ENCODE results near the gene NBEAL2.

The NBEAL2 gene

DNA sequence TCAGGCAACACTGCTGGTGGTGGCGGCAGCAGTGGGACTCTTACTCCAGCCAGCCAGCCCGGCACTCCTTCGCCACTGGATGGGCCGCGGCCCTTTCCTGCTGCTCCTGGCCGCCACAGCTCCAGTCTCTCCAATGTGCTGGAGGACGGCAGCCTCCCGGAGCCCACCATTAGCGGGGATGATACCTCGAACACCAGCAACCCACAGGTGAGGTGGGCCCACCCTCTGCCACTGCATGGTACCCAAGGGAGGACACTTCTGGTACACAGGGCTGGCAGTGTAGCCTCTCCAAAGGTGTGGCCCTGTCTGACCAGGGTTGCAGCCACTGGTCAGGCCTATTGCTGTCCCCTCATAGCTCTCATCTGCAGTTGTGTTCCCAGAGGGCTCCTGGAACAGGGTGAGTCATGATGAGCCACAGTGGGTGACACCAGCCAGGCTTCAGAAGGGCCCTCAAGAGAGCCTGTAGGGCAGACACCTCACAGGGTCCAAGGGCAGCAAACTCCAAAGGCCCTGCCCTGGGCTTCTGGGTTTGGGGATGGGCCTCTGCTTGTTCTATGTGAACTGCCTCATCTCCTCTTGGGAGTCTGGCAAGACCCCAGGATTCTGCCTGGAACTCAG is 20.8 kb downstream of the NBEAL2 start:
- DNase-seq (ENCODE audit: low read depth in 2 of 2, low spot score in 1 of 2) = no peak

DNA sequence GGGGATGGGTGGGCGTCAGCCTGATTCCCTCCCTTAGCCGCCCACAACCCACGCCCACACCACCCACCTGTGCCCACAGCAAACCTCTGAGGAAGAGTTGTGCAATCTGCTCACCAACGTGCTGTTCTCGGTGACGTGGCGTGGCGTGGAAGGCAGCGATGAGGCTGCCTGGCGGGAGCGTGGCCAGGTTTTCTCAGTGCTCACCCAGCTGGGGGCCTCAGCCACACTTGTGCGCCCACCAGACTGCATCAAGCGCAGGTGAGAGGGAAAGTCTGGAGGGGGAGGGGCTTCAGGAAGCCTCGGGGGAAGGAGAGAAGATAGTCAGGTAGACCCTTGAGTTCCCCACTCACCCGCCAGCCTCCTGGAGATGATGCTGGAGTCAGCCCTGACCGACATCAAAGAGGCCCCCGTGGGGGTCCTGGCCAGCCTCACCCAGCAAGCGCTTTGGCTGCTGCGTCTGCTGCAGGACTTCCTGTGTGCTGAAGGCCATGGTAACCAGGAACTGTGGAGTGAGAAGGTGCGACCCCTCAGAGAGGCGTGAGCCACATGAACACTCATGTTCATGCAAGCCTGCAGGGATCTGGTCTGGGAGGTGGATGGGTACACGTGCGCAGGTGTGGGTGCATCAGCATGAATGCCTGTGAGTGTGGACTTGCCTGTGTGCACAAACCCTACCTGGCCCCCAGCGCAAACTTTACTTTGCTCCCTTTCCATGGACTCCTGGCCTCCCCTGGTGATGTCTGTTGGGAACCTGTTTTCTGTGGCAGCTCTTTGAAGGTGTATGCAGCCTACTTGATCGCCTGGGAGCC is 21.7 kb downstream of the NBEAL2 start:
- DNase-seq (ENCODE audit: low read depth in 2 of 2, low spot score in 1 of 2) = no peak

DNA sequence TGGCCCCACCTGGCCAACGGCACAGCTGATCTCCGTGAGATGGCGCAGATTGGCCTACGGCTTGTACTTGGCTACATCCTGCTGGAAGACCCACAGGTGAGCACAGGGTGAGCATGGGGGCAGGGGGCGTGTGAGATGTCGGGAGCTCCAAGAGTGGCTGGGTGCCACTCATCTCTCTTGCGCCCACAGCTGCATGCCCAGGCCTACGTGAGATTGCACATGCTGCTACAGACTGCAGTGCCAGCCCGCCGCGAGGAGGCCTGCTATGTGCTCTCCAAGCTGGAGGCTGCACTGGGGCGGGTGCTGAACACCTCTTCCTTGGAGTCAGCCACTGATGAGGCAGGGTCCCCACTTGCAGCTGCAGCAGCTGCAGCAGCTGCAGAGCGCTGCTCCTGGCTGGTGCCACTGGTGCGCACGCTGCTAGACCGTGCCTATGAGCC is 22.3 kb downstream of the NBEAL2 start:
- DNase-seq (ENCODE audit: low read depth in 2 of 2, low spot score in 1 of 2) = no peak

DNA sequence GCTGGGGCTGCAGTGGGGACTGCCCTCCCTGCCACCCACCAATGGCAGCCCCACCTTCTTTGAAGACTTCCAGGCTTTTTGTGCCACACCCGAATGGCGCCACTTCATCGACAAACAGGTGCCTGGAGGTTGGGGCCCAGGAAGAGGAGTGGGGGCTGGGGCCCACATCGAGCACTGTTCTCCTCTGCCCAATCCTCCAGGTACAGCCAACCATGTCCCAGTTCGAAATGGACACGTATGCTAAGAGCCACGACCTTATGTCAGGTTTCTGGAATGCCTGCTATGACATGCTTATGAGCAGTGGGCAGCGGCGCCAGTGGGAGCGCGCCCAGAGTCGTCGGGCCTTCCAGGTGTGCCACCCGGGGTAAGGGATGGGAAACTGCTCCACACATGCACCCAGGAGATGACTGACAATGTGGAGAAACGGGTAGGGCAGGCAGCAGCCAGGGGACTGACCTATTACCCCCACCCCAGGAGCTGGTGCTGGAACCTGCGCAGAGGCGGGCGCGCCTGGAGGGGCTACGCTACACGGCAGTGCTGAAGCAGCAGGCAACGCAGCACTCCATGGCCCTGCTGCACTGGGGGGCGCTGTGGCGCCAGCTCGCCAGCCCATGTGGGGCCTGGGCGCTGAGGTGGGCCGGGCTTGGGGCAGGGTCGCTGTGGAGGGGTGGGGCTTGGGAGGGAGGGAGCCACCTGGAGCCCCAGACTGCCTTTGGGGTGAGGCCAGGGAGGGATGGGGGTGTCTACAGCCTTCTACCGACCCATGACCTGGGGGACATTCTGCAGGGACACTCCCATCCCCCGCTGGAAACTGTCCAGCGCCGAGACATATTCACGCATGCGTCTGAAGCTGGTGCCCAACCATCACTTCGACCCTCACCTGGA is 22.9 kb downstream of the NBEAL2 start:
- no peak for DNase-seq (ENCODE audit: low read depth in 2 of 2, low spot score in 1 of 2)

DNA sequence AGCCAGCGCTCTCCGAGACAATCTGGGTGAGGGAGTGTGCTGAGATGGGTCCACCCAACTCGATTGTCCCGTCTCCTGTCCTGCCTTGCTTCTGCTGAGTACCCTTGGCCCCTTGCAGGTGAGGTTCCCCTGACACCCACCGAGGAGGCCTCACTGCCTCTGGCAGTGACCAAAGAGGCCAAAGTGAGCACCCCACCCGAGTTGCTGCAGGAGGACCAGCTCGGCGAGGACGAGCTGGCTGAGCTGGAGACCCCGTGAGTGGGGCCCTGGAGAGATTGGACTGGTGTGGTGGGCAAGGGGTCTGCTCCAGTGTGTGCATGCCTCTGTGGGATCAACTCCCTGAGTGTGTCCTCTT is 23.6 kb downstream of the NBEAL2 start:
- DNase-seq (ENCODE audit: low read depth in 2 of 2, low spot score in 1 of 2) = no peak

DNA sequence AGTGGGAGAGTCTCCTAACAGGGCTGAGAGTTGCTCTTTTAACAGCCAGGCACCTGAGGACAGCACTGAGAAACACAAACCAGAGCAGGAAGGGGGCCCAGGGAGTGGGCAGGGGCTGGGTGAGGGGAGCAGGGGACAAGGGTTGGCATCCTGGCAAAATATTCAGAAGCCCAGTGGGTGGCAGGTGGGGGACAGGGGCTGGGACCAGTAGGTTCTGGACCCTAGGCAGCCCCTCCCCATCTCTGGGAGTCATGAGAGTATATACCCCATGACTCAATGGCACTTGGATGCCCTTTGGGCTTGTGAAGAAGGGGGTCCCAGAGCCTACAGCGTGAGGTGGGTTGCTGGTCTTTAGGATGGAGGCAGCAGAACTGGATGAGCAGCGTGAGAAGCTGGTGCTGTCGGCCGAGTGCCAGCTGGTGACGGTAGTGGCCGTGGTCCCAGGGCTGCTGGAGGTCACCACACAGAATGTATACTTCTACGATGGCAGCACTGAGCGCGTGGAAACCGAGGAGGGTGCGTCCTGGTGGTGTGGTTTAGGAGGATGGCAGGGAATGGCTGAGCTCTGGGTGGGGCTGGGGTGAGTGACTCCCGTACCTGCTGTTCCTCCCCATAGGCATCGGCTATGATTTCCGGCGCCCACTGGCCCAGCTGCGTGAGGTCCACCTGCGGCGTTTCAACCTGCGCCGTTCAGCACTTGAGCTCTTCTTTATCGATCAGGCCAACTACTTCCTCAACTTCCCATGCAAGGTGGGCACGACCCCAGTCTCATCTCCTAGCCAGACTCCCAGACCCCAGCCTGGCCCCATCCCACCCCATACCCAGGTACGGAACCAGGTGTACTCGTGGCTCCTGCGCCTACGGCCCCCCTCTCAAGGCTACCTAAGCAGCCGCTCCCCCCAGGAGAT is 24.2 kb downstream of the NBEAL2 start:
- no peak for DNase-seq (ENCODE audit: low read depth in 2 of 2, low spot score in 1 of 2)

DNA sequence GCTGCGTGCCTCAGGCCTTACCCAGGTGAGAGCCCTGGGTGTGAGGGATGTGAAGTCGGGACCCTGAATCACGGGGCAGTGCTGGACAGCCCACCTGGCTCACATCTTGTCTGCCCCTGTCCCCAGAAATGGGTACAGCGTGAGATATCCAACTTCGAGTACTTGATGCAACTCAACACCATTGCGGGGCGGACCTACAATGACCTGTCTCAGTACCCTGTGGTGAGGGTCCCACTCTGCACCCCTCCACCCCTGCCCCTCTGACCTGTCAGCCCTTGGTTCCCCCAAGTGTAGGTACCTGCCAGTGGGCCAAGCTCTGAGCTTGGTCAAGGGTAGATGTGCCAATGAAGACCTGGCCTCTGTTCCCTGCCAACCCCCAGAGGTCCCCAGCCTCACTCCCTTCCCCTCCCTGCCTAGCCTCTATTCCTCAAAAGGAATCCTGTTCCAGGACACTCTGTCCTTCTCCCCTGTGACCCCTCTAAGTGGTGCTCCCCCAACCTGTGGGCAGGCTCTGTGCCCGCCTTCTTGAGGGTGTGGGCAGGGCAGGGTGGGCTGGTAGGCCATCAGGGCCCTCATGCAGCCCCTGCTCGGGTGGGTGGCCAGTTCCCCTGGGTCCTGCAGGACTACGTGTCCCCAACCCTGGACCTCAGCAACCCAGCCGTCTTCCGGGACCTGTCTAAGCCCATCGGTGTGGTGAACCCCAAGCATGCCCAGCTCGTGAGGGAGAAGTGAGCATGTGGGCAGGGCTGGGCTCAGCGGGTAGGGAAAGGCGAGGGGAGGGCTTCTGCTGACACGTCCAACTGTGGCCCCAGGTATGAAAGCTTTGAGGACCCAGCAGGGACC is 25.1 kb downstream of the NBEAL2 start:
- DNase-seq (ENCODE audit: low read depth in 2 of 2, low spot score in 1 of 2) = no peak

DNA sequence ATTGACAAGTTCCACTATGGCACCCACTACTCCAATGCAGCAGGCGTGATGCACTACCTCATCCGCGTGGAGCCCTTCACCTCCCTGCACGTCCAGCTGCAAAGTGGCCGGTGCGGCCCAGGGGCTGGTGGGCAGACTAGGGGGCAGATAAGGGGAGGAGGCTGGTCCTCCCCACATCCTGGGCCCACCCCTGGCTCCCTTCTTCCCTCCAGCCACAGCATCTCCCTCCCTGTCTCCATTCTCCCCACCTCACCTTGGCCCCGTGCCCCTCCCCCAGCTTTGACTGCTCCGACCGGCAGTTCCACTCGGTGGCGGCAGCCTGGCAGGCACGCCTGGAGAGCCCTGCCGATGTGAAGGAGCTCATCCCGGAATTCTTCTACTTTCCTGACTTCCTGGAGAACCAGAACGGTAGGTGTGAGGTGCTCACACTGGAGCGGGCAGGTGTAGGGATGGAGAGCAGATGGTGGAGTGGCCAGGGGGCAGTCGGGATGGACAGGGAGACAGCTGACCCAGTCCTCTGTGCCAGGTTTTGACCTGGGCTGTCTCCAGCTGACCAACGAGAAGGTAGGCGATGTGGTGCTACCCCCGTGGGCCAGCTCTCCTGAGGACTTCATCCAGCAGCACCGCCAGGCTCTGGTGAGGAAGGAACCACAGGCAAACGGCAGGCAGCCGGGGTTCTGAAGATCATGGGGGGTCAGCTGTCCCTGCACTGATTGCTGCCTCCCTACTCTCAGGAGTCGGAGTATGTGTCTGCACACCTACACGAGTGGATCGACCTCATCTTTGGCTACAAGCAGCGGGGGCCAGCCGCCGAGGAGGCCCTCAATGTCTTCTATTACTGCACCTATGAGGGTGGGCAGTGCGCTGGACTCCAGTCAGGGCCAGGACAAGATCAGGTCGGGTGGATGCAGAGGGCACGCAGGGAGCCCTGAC is 26.0 kb downstream of the NBEAL2 start:
- DNase-seq (ENCODE audit: low read depth in 2 of 2, low spot score in 1 of 2) = no peak

DNA sequence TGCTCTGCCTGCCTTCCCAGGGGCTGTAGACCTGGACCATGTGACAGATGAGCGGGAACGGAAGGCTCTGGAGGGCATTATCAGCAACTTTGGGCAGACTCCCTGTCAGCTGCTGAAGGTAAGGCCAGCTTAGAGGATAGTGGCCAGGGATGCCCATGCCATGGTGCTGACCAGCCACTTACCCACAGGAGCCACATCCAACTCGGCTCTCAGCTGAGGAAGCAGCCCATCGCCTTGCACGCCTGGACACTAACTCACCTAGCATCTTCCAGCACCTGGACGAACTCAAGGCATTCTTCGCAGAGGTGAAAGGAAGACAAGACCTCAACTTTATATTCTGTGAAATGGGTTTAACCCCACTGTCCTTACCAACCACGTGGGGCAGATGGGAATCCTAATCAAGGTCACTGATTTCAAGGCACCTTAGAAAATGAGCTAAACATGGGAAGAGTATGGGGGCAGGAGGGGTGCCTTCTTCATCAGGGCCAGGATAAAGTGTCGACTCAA is 26.7 kb downstream of the NBEAL2 start:
- no peak for DNase-seq (ENCODE audit: low read depth in 2 of 2, low spot score in 1 of 2)

DNA sequence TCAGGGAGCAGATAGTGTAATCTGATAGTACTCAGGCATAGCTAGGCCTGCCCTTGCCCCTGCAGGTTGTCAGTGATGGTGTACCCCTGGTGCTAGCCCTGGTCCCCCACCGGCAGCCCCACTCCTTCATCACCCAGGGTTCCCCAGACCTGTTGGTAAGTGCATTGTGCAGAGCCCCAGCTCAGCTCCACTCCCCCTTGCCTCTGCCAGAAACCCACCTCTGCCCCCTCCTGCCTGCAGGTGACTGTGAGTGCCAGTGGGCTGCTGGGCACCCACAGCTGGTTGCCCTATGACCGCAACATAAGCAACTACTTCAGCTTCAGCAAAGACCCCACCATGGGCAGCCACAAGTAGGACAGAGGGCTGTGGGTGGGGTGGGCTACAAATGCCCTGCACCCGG is 27.5 kb downstream of the NBEAL2 start:
- no peak for DNase-seq (ENCODE audit: low read depth in 2 of 2, low spot score in 1 of 2)

DNA sequence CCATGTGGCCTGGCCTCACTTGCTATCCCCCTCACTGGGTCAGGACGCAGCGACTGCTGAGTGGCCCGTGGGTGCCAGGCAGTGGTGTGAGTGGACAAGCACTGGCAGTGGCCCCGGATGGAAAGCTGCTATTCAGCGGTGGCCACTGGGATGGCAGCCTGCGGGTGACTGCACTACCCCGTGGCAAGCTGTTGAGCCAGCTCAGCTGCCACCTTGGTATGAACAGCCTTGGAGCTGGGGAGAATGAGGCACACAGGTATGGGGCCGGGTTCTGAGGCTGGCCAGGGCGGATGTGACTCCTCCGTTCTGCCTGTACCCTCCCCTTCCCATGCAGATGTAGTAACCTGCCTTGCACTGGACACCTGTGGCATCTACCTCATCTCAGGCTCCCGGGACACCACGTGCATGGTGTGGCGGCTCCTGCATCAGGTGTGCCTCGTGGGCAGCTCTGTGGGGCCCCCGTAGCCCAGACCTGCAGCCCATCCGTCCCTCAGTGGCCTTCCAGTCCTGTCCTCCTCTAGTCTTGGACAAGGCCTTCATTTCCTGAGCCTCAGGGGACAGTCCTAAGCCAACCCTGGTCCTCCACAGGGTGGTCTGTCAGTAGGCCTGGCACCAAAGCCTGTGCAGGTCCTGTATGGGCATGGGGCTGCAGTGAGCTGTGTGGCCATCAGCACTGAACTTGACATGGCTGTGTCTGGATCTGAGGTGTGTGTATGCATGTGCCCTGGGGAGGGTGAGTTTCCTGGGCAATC is 28.2 kb downstream of the NBEAL2 start:
- DNase-seq (ENCODE audit: low read depth in 2 of 2, low spot score in 1 of 2) = no peak

DNA sequence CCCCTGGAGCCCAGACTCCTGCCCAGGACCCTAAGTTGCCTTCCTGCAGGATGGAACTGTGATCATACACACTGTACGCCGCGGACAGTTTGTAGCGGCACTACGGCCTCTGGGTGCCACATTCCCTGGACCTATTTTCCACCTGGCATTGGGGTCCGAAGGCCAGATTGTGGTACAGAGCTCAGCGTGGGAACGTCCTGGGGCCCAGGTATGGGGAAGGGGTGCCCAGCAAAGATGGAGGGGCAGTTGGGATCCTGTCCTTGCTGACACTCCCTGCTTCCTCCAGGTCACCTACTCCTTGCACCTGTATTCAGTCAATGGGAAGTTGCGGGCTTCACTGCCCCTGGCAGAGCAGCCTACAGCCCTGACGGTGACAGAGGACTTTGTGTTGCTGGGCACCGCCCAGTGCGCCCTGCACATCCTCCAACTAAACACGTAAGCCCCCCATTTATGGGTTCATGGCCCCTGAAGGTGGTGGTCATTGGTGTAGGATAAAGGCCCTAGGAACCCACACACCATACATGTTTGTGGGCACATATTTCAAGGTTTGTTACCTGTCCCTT is 28.8 kb downstream of the NBEAL2 start:
- DNase-seq (ENCODE audit: low read depth in 2 of 2, low spot score in 1 of 2) = no peak

DNA sequence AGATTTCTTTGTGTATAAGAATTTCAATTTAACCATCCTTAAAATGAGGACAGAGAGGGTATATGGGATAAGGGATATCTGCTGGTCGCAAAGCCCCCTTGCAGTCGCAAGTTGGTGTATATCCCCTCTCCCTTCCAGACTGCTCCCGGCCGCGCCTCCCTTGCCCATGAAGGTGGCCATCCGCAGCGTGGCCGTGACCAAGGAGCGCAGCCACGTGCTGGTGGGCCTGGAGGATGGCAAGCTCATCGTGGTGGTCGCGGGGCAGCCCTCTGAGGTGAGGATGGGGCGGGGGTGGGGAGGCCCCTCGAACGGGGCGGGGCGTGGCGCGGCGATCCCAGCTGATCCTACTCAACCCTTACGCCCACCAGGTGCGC is 29.4 kb downstream of the NBEAL2 start:
- no peak for DNase-seq (ENCODE audit: low read depth in 2 of 2, low spot score in 1 of 2)

DNA sequence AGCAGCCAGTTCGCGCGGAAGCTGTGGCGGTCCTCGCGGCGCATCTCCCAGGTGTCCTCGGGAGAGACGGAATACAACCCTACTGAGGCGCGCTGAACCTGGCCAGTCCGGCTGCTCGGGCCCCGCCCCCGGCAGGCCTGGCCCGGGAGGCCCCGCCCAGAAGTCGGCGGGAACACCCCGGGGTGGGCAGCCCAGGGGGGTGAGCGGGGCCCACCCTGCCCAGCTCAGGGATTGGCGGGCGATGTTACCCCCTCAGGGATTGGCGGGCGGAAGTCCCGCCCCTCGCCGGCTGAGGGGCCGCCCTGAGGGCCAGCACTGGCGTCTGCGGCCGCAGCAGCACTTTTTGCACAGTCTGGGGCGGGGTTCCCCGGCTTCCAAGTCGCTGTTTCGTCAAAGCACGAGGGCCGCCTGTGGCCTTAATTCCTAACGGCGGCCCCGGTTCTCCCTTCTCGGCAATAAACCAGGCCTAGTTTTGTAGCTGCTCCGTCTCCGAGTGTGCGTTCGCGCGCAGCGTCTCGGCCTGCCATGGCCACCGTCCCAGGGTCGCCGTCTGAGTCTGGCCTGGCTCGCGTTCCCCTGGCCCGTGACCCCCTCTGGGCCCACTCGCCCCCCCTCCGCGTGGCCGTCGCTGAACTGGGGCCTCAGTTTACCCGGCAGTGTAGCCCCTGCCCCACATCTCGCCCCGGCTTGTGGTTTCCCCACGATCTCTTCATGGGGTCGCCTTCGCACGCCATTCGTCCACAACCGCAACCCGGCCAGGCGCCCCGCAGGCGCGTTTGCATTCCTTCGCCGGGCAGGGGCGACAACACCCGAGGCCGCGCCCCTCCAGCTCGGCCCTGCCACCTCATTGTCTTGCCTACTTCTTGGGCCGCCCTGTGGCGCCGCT is 30.0 kb downstream of the NBEAL2 start:
- DNase-seq (ENCODE audit: low read depth in 2 of 2, low spot score in 1 of 2) = peak; percentile 39 to 60

DNA sequence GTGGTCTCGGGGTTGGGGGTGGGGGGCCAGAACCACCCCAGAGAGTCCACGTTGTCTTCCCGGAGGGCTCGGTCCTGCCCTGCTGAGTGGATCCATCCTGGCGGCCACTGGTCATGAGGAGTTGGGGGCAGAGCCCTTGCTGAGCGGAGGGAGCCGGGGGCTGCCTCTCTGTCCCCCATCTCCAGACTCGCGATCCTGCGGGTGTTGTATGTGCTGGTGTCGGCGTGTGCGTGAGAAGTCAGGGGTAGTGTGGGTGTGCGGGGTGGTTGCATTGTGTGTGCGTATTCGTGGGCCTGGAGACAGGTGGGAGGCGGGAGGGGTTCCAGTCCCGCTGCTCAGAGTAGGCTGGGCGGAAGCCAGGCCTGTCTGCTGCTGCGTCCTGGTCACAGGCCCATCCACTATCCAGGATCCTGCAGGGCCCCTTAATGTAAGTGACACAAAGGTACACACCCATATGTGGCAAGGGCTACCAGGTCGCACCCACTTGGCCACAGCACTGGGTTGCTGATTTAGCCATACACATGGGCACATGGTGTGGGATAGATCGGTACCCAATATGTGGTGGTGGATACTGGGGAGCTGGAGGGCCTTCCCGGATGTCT is 30.7 kb downstream of the NBEAL2 start:
- DNase-seq (ENCODE audit: low read depth in 2 of 2, low spot score in 1 of 2) = no peak

DNA sequence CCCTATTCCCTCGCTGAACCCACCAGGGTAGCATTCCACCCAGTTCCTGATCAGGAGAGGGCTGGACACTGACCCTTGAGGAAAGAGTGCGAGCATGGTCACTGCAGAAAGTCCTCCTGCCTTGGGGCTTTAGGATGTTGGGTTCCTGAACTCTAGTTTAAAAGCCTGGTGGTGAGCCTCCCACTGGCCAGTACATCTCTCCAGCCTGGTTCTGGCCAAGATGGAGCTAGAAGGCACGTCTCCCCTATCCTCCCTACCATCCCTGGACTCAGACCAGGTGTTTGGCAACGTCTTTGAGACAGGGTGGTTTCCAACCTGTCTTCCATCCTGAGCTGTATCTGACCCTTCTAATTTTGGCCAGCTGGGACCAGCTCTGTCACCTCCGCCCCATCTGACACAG is 31.4 kb downstream of the NBEAL2 start:
- DNase-seq (ENCODE audit: low read depth in 2 of 2, low spot score in 1 of 2) = no peak

Data from stimulated activated CD8-positive, alpha-beta memory T cell treated with anti-CD3 and anti-CD28 coated beads, Interleukin-4, amount 100 ng/mL, for 1 hour (primary cell).